Measurements from ENCODE around the gene EIF4E1B.

- TF ChIP-seq CTCF (IDR thresholded peaks at IDR 0.05) (no peak), POLR2A (IDR thresholded peaks at IDR 0.05) (no peak)
Observed at GRCh38 chr5:176609724-176610434, 20.6 kb upstream of the EIF4E1B start, which contains the start of gene GPRIN1.

All from thyroid gland (tissue), 4 donors.